Fibroblast of lung (primary cell): ENCODE data around the gene PSTPIP2. TPM values are rescaled to one million over a fixed set of nuclear protein-coding genes. Genes with fewer than 3 reads are reported as not detected.
"Not testable (repeated sequence)": the region's sequence is repeated elsewhere in the genome, so short reads cannot be mapped to it uniquely, and the experiment has no call there.

Experiments
- DNase-seq, 2 donors: peaks; one replicate each; pipeline versions ENCODE4 v3.0.0 to v3.0.0-alpha.2; 2010; ENCODE audit warnings: low read depth in 2 of 2
- H2AFZ ChIP-seq: 2 replicates; pipeline ENCODE4 v1.5.1; 2012; ENCODE audit warnings: low read length, control low read depth, inconsistent platforms
- H3K27ac ChIP-seq: 2 replicates; pipeline ENCODE4 v1.5.1; 2011; ENCODE audit warnings: low read length, control low read depth; ENCODE audit not compliant: insufficient read depth
- H3K27me3 ChIP-seq: 2 replicates; pipeline ENCODE4 v1.5.1; 2011; ENCODE audit warnings: mild to moderate bottlenecking, low read length; ENCODE audit not compliant: control insufficient read depth, insufficient read depth
- H3K36me3 ChIP-seq: 2 replicates; pipeline ENCODE4 v1.5.1; 2011; ENCODE audit warnings: low read length; ENCODE audit not compliant: control insufficient read depth, insufficient read depth
- H3K4me1 ChIP-seq: 2 replicates; pipeline ENCODE4 v1.5.1; 2011; ENCODE audit warnings: low read length; ENCODE audit not compliant: control insufficient read depth, insufficient read depth; ENCODE audit errors: extremely low read depth
- H3K4me2 ChIP-seq: 2 replicates; pipeline ENCODE4 v1.5.1; 2011; ENCODE audit warnings: low read length, control low read depth; ENCODE audit not compliant: insufficient read depth; ENCODE audit errors: extremely low read depth
- H3K4me3 ChIP-seq, 4 experiments: fragments of 200-600 bp in 1 of 4; sonication (generic) in 1 of 4; replicated peaks in 1 of 4; 2 replicates each; pipeline ENCODE4 v1.5.1; 2011 to 2016; ENCODE audit warnings: low read length in 4 of 4, low read depth in 3 of 4, mild to moderate bottlenecking in 3 of 4, control low read depth in 2 of 4, inconsistent platforms in 1 of 4, mixed read lengths in 1 of 4; ENCODE audit not compliant: insufficient read depth in 1 of 4; ENCODE audit errors: control extremely low read depth in 1 of 4
- H3K79me2 ChIP-seq: 2 replicates; pipeline ENCODE4 v1.5.1; 2012; ENCODE audit warnings: mild to moderate bottlenecking, low read length, inconsistent platforms; ENCODE audit not compliant: control insufficient read depth, insufficient read depth
- H3K9ac ChIP-seq: 2 replicates; pipeline ENCODE4 v1.5.1; 2011; ENCODE audit warnings: mild to moderate bottlenecking, low read length, control low read depth; ENCODE audit not compliant: insufficient read depth
- H3K9me3 ChIP-seq: 2 replicates; pipeline ENCODE4 v1.5.1; 2012; ENCODE audit warnings: low read depth, low read length; ENCODE audit not compliant: control insufficient read depth, insufficient read depth
- H4K20me1 ChIP-seq: 2 replicates; pipeline ENCODE4 v1.5.1; 2011; ENCODE audit warnings: low read length; ENCODE audit not compliant: control insufficient read depth, insufficient read depth; ENCODE audit errors: extremely low read depth
- CTCF ChIP-seq, 2 donors: IDR thresholded peaks in 1 of 2; conservative IDR thresholded peaks in 1 of 2; 1 replicate in 1 of 2; 2 replicates in 1 of 2; pipeline ENCODE4 v1.5.1; 2011 to 2012; ENCODE audit warnings: low read length in 2 of 2, control low read depth in 1 of 2, inconsistent platforms in 1 of 2, low read depth in 1 of 2, mild to moderate bottlenecking in 1 of 2
- EZH2 ChIP-seq: IDR thresholded peaks from 2 replicates; pipeline ENCODE4 v1.5.1; 2012; ENCODE audit warnings: low read length, control low read depth, mild to moderate bottlenecking; ENCODE audit errors: missing control alignments
- polyA plus RNA-seq, 2 donors: library from polyadenylated mRNA; depleted of rRNA in 1 of 2; stranded (reverse) in 1 of 2; unstranded in 1 of 2; fragments of >200 nt; gene quantifications; 2 replicates each; pipeline ENCODE4 v1.2.1, GENCODE V29; 2011 to 2012; ENCODE audit warnings: missing spikeins in 1 of 2
- total RNA-seq: library from RNA; depleted of rRNA; stranded (reverse); fragments of >200 nt; gene quantifications from 2 replicates; pipeline ENCODE4 v1.2.1, GENCODE V29; 2014

PSTPIP2 gene
- total and polyA plus RNA-seq, 2 donors (not counting 1 experiment from before 2014, with no cell fraction given): 13.4 to 18.4 TPM

- DNase-seq: peak; percentile 51 to 85
- Histone ChIP-seq H4K20me1 (no peaks in the 10 kb centered on the region), H3K4me3 (no peak overlapping the region), H3K4me1 (peaks cover 19% of the 10 kb centered on the region), H3K9ac (no peak overlapping the region), H3K36me3 (peaks cover 6% of the 10 kb centered on the region), H3K9me3 (no peaks in the 10 kb centered on the region), H3K27ac (peak overlapping the region; percentile 74), H3K79me2 (peaks cover 76% of the 10 kb centered on the region), H3K27me3 (no peaks in the 10 kb centered on the region), H3K4me2 (no peak overlapping the region), H2AFZ (no peak overlapping the region)
- TF ChIP-seq EZH2: no peak
- no peak for TF ChIP-seq CTCF (conservative IDR thresholded peaks at IDR 0.05 in 1 of 2, IDR thresholded peaks at IDR 0.05 in 1 of 2; ENCODE audit: low read depth in 1 of 2, low read length in 2 of 2)
These were observed 109.2 kb downstream of the PSTPIP2 start for GRCh38 chr18:45962866-45963265.

GRCh38 chr18:45962461-45962860 lies 109.6 kb downstream of the PSTPIP2 start:
- peaks cover 24% of the 10 kb centered on the region for H3K4me1 ChIP-seq
- no peaks in the 10 kb centered on the region for H3K27me3 ChIP-seq
- H4K20me1 ChIP-seq: no peaks in the 10 kb centered on the region
- H3K9ac ChIP-seq: no peak overlapping the region
- H3K79me2 ChIP-seq: peaks cover 80% of the 10 kb centered on the region
- no peaks in the 10 kb centered on the region for H3K9me3 ChIP-seq
- H3K4me3 ChIP-seq: no peak overlapping the region
- peak overlapping the region; percentile 74 for H3K27ac ChIP-seq
- peaks cover 6% of the 10 kb centered on the region for H3K36me3 ChIP-seq
- peak; percentile 23 to 94 for DNase-seq
- peak overlapping the region; percentile 21 for H3K4me2 ChIP-seq
- TF ChIP-seq CTCF (conservative IDR thresholded peaks at IDR 0.05 in 1 of 2, IDR thresholded peaks at IDR 0.05 in 1 of 2; ENCODE audit: low read depth in 1 of 2, low read length in 2 of 2) (no peak), EZH2 (no peak)
- H2AFZ ChIP-seq: no peak overlapping the region

- not testable (repeated sequence) for H4K20me1 ChIP-seq, H3K4me2 ChIP-seq, H3K9ac ChIP-seq, H2AFZ ChIP-seq, H3K9me3 ChIP-seq, H3K36me3 ChIP-seq, H3K4me3 ChIP-seq, H3K27me3 ChIP-seq, H3K27ac ChIP-seq, DNase-seq
- peaks cover 42% of the 10 kb centered on the region for H3K4me1 ChIP-seq
- H3K79me2 ChIP-seq: peaks cover 70% of the 10 kb centered on the region
These were observed 112.6 kb downstream of the PSTPIP2 start for GRCh38 chr18:45959484-45959883.
